ENCODE measurements around the gene AMER3. TPM values are rescaled to one million over a fixed set of nuclear protein-coding genes. Genes with fewer than 3 reads are reported as not detected.

AMER3 gene
- total and polyA plus RNA-seq, 7 donors: not detected

DNA sequence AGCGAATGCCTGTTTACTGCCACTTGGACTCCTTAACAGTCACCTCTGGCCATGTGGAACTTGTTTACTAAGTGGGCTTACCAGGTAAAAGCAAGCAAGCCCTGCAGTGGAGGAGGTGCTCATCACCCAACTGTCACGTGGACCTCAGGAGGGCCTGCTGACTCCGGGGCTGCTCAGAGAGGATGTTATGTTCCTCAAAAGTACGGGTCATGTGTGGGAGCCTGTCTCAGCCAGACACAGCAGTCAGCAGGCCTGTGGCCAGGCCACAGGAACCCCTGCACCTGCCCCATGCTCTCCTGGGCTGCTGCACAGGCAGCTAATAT is 36.2 kb downstream of the AMER3 start:
- intact Hi-C loops (cut with DNase I): loop anchor here in 1 of 2 donors (10.0 kb wide), 1 partner anchor 353 kb away; no protein-coding TSS in a partner anchor
- 47 to 49% (median 48%) methylated on average over 4 of the region's 4 CpGs for WGBS, 3 donors
- ATAC-seq (no peak), DNase-seq (no peak)
- H3K4me1 ChIP-seq: no peaks in the 10 kb centered on the region
- TF ChIP-seq, protein P1, sequence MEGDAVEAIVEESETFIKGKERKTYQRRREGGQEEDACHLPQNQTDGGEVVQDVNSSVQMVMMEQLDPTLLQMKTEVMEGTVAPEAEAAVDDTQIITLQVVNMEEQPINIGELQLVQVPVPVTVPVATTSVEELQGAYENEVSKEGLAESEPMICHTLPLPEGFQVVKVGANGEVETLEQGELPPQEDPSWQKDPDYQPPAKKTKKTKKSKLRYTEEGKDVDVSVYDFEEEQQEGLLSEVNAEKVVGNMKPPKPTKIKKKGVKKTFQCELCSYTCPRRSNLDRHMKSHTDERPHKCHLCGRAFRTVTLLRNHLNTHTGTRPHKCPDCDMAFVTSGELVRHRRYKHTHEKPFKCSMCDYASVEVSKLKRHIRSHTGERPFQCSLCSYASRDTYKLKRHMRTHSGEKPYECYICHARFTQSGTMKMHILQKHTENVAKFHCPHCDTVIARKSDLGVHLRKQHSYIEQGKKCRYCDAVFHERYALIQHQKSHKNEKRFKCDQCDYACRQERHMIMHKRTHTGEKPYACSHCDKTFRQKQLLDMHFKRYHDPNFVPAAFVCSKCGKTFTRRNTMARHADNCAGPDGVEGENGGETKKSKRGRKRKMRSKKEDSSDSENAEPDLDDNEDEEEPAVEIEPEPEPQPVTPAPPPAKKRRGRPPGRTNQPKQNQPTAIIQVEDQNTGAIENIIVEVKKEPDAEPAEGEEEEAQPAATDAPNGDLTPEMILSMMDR (IDR thresholded peaks at IDR 0.05): no peak
- H3K36me3 ChIP-seq (ENCODE audit: insufficient read depth in 1 of 2, low read depth in 1 of 2): no peaks in the 10 kb centered on the region
- H3K4me3 ChIP-seq: no peak overlapping the region
- H3K27me3 ChIP-seq (ENCODE audit: insufficient read depth in 3 of 3, low read length in 2 of 3): peaks cover 0 to 4% (median 0%) of the 10 kb centered on the region in 3 donors
- no peak overlapping the region for H3K27ac ChIP-seq
- no peaks in the 10 kb centered on the region for H3K9me3 ChIP-seq

DNA sequence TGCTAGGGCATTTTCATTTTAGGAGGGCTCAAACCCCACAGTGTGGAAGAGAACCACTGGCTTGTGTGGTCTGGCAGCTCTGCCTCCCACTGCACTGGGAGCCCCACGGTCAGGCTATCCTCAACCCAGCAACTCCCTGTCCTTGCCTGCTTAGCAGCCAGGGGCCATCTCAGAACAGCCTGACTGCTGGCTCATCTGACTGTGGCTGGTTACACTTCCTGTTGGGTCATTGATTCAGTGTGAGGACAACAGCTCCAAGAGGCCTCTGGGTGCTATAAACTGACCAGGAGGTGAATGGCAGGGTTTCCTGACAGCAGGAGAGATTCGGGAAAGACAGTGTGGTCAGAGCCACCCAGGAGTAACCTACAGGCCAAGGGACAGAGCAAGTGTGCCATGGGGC is 40.1 kb downstream of the AMER3 start:
- DNase-seq: no peak
- Histone ChIP-seq H3K27ac (no peak overlapping the region), H3K9me3 (no peaks in the 10 kb centered on the region), H3K36me3 (ENCODE audit: insufficient read depth in 1 of 2, low read depth in 1 of 2) (no peaks in the 10 kb centered on the region), H3K4me1 (no peaks in the 10 kb centered on the region), H3K4me3 (no peak overlapping the region), H3K27me3 (ENCODE audit: insufficient read depth in 3 of 3, low read length in 2 of 3) (peaks cover 0 to 4% (median 0%) of the 10 kb centered on the region in 3 donors)
- no peak for ATAC-seq
- intact Hi-C loops (cut with DNase I): loop anchor here (5.0 to 10.0 kb wide), 3 partner anchors 77 to 357 kb away; no protein-coding TSS in a partner anchor
- WGBS, 3 donors: 47 to 52% (median 48%) methylated on average over 2 of the region's 2 CpGs
- TF ChIP-seq, protein P1 (IDR thresholded peaks at IDR 0.05): no peak

DNA sequence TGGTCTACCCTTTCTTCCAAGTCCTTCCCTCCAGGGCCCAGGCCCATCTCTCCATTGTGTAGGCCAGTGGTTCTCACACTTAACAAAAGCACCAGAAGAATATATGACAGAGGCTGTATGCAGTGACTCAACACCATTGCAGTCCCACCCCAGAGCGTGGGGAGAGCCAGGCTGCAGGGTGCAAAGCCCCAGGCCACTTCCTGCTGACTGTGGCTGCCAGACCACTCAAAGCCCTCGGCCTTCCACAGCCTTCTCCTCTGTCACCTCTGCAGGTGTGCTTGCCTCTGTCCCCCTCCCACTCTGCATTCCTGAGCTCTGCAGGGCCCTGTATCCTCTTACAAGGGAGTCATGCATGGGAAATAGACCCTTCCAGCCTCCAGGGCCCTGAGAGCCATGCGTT is 41.0 kb downstream of the AMER3 start:
- intact Hi-C loops (cut with DNase I): loop anchor here (2.0 to 10.0 kb wide), 5 partner anchors 76 to 356 kb away; no protein-coding TSS in a partner anchor
- 71 to 80% (median 75%) methylated on average over 3 of the region's 3 CpGs for WGBS, 3 donors
- Histone ChIP-seq H3K27ac (no peak overlapping the region), H3K27me3 (ENCODE audit: insufficient read depth in 3 of 3, low read length in 2 of 3) (peaks cover 0 to 4% (median 0%) of the 10 kb centered on the region in 3 donors), H3K4me3 (no peak overlapping the region), H3K36me3 (ENCODE audit: insufficient read depth in 1 of 2, low read depth in 1 of 2) (no peaks in the 10 kb centered on the region), H3K4me1 (no peaks in the 10 kb centered on the region), H3K9me3 (no peaks in the 10 kb centered on the region)
- TF ChIP-seq, protein P1 (IDR thresholded peaks at IDR 0.05): no peak
- DNase-seq (no peak), ATAC-seq (no peak)

DNA sequence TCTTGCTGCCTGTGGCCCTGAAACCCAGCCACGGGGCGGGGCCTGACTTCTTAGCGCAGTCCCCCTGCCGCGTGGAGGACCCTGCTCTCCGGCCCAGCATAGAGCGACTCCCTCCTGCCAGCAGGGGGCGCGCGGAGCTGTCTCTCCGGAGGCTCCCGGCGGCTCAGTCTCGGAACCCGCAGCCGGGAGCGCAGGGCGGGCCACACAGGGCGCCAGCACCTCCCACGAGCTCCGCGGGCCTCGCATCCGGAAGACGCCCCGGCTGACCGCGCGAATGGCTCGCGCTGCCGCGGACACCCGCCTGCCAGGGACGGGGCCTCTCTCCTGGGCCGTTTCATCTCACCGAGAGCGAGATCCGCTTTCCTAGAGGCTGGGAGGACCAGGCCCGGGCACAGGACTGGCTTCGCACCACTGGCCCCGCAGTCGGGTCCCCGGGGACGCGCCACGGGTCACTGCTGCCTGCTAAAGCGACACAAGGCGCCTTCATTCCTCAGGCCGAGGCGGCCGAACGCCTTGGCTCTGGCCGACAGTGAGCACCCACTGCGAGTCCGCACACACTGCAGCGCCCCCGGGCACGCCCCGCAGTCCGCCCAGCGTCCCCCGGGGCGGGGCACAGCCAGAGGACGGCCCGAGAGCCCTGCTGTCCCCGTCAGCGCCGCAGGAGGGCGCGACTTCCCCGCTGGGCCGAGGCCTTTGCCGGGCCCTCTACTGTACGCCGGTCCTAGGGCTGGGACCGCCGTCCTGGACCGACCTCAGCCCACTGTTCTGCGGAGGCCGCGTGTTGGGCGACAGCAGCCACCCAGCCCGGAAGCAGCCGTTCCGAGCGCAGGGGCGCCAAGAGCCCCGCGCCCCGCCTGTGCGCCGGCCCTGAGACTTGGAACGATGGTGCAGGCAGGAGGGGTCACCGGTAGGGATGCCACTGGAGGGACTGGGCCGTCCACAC is 42.4 kb downstream of the AMER3 start:
- Histone ChIP-seq H3K27me3 (ENCODE audit: insufficient read depth in 3 of 3, low read length in 2 of 3) (peaks cover 0 to 4% (median 0%) of the 10 kb centered on the region in 3 donors), H3K27ac (peak overlapping the region; percentile 84), H3K36me3 (ENCODE audit: insufficient read depth in 1 of 2, low read depth in 1 of 2) (no peaks in the 10 kb centered on the region), H3K4me3 (peak overlapping the region; percentile 90), H3K4me1 (no peaks in the 10 kb centered on the region), H3K9me3 (no peaks in the 10 kb centered on the region)
- peak; percentile 97 for ATAC-seq
- TF ChIP-seq, protein P1 (IDR thresholded peaks at IDR 0.05): peak; percentile 80
- peak; percentile 92 to 93 for DNase-seq
- intact Hi-C loops (cut with DNase I): loop anchor here (2.0 to 10.0 kb wide), 5 partner anchors 75 to 355 kb away; no protein-coding TSS in a partner anchor
- 0 to 1% (median 1%) methylated on average over 76 to 96 of the region's 96 CpGs for WGBS, 3 donors

Measured in psoas muscle (tissue), 8 donors.